Measurements from ENCODE around the gene SNRK.

SNRK gene

DNA sequence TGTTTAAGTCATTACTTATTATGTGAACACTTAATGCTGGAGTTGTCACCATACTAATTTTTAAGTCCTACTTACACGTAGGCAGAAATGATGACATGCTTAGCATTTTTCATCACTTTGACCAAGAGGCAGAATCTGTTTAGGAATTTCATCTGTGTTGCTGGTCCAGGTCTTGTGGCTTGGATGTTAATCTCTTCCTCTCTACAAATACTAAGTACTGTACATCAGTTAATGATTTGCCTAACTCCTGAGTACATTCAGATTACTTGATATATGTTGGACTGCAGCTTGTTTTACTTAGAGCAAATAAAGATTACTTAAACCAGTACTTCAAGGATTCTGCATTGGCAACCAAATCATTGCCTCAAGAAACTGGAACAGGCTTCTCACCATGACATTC, 8.6 kb downstream of the SNRK start:
- Histone ChIP-seq H2AFZ (ENCODE audit: low read length) (no peak overlapping the region), H3K4me2 (ENCODE audit: low read depth, low read length, poor library complexity, severe bottlenecking) (peak overlapping the region; percentile 90), H4K20me1 (ENCODE audit: insufficient read depth, low read length, poor library complexity, severe bottlenecking) (peaks cover 34% of the 10 kb centered on the region), H3K79me2 (ENCODE audit: insufficient read depth, low read length) (peaks cover 93% of the 10 kb centered on the region), H3K9ac (ENCODE audit: low read depth, low read length, poor library complexity, severe bottlenecking) (no peak overlapping the region), H3K4me3 (ENCODE audit: low read length, poor library complexity, severe bottlenecking) (no peak overlapping the region), H3K27me3 (ENCODE audit: insufficient read depth, low read length, poor library complexity, severe bottlenecking) (no peaks in the 10 kb centered on the region), H3K36me3 (ENCODE audit: insufficient read depth, low read length) (0 out of 2 replicates have a peak, but pooled peaks cover 3% of the 10 kb centered on the region), H3K9me3 (ENCODE audit: insufficient read depth, low read depth, low read length) (no peaks in the 10 kb centered on the region), H3K4me1 (ENCODE audit: insufficient read depth, low read length, poor library complexity, severe bottlenecking) (peaks cover 79% of the 10 kb centered on the region), H3K9me2 (replicated peaks; ENCODE audit: low read depth, low read length) (no peaks in the 10 kb centered on the region), H3F3A (ENCODE audit: low read depth) (peaks cover 5% of the 10 kb centered on the region; the same call in 1 of the 2 replicates)
- TF ChIP-seq EZH2phosphoT487 (IDR thresholded peaks at IDR 0.05; ENCODE audit: borderline replicate concordance): no peak
- TF ChIP-seq, protein P1, sequence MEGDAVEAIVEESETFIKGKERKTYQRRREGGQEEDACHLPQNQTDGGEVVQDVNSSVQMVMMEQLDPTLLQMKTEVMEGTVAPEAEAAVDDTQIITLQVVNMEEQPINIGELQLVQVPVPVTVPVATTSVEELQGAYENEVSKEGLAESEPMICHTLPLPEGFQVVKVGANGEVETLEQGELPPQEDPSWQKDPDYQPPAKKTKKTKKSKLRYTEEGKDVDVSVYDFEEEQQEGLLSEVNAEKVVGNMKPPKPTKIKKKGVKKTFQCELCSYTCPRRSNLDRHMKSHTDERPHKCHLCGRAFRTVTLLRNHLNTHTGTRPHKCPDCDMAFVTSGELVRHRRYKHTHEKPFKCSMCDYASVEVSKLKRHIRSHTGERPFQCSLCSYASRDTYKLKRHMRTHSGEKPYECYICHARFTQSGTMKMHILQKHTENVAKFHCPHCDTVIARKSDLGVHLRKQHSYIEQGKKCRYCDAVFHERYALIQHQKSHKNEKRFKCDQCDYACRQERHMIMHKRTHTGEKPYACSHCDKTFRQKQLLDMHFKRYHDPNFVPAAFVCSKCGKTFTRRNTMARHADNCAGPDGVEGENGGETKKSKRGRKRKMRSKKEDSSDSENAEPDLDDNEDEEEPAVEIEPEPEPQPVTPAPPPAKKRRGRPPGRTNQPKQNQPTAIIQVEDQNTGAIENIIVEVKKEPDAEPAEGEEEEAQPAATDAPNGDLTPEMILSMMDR (conservative IDR thresholded peaks at IDR 0.05; ENCODE audit: low read length): no peak

DNA sequence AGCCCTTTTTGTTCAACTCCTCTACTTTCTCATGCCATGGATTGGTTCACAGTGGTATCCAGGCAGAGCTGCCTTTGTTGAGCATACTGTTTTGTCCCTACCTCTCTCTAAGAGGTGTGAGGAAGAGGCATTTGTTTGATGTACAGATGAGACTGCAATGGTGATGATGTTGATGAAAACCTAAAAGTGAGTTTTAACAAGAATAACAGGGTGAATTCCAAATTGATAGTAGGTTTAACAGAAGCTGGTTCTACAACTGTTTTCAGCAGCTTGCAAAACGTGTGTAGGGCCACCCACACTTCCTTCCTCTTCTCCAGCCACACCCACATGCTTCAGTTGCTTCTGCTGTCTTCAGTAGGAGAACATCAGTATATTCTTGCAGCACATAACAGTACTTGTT, 10.2 kb downstream of the SNRK start:
- Histone ChIP-seq H4K20me1 (ENCODE audit: insufficient read depth, low read length, poor library complexity, severe bottlenecking) (peaks cover 22% of the 10 kb centered on the region), H3K9ac (ENCODE audit: low read depth, low read length, poor library complexity, severe bottlenecking) (peak overlapping the region; percentile 68), H3K27me3 (ENCODE audit: insufficient read depth, low read length, poor library complexity, severe bottlenecking) (no peaks in the 10 kb centered on the region), H3K4me2 (ENCODE audit: low read depth, low read length, poor library complexity, severe bottlenecking) (peak overlapping the region; percentile 90), H3F3A (ENCODE audit: low read depth) (peaks cover 5% of the 10 kb centered on the region; the same call in 1 of the 2 replicates), H3K9me3 (ENCODE audit: insufficient read depth, low read depth, low read length) (no peaks in the 10 kb centered on the region), H2AFZ (ENCODE audit: low read length) (no peak overlapping the region), H3K9me2 (replicated peaks; ENCODE audit: low read depth, low read length) (no peaks in the 10 kb centered on the region), H3K36me3 (ENCODE audit: insufficient read depth, low read length) (0 out of 2 replicates have a peak, but pooled peaks cover 3% of the 10 kb centered on the region), H3K79me2 (ENCODE audit: insufficient read depth, low read length) (peaks cover 91% of the 10 kb centered on the region), H3K4me3 (ENCODE audit: low read length, poor library complexity, severe bottlenecking) (peak overlapping the region; percentile 64), H3K4me1 (ENCODE audit: insufficient read depth, low read length, poor library complexity, severe bottlenecking) (peaks cover 63% of the 10 kb centered on the region)
- TF ChIP-seq EZH2phosphoT487 (IDR thresholded peaks at IDR 0.05; ENCODE audit: borderline replicate concordance): no peak
- TF ChIP-seq, protein P1 (conservative IDR thresholded peaks at IDR 0.05; ENCODE audit: low read length): no peak

DNA sequence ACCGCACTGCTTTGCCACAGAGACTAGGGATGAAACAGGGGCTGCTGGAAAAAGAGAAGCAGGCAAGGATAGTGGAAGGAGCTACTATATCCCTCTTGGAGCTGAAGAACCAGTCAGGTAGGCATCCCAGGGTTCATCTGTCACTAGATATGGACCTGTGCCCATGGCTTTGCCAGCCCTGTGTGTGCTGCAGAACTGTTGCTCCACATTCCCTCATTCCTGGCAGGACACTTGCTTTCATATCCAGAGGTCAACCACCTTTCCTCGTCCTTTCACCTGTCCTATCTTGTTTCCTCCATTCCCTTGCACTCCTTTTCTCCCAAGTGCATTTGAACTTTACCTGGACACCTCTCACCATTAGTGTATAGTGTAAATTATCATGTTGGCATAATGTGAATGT, 12.0 kb downstream of the SNRK start:
- Histone ChIP-seq H3K4me2 (ENCODE audit: low read depth, low read length, poor library complexity, severe bottlenecking) (peak overlapping the region; percentile 90), H3K4me1 (ENCODE audit: insufficient read depth, low read length, poor library complexity, severe bottlenecking) (peaks cover 55% of the 10 kb centered on the region), H3K27me3 (ENCODE audit: insufficient read depth, low read length, poor library complexity, severe bottlenecking) (no peaks in the 10 kb centered on the region), H3K4me3 (ENCODE audit: low read length, poor library complexity, severe bottlenecking) (no peak overlapping the region), H4K20me1 (ENCODE audit: insufficient read depth, low read length, poor library complexity, severe bottlenecking) (peaks cover 12% of the 10 kb centered on the region), H3K36me3 (ENCODE audit: insufficient read depth, low read length) (peaks cover 6% of the 10 kb centered on the region; the same call in 1 of the 2 replicates), H2AFZ (ENCODE audit: low read length) (no peak overlapping the region), H3F3A (ENCODE audit: low read depth) (peaks cover 5% of the 10 kb centered on the region; the same call in 1 of the 2 replicates), H3K9ac (ENCODE audit: low read depth, low read length, poor library complexity, severe bottlenecking) (no peak overlapping the region), H3K9me2 (replicated peaks; ENCODE audit: low read depth, low read length) (no peaks in the 10 kb centered on the region), H3K79me2 (ENCODE audit: insufficient read depth, low read length) (peaks cover 91% of the 10 kb centered on the region), H3K9me3 (ENCODE audit: insufficient read depth, low read depth, low read length) (no peaks in the 10 kb centered on the region)
- no peak for TF ChIP-seq EZH2phosphoT487 (IDR thresholded peaks at IDR 0.05; ENCODE audit: borderline replicate concordance)

DNA sequence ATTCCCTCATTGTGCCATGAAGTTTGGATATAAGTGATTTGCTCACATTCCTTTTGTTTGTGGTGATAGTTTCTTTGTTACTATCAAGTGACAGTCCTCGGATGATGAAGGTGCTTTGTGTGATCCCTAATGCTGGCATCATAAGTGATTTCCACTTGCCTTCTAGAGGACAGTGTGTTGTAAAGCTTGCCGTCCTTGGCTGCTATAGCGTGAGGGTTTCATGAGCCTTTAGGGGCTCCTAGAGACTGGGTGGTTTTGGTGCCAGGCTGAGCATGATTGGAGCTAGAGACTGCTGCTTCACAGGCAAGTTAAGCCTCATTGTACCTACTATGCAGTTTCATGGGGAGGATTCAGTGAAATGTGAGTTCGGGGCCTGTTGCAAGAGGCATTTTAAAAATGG, 12.4 kb downstream of the SNRK start:
- H3K4me3 ChIP-seq (ENCODE audit: low read length, poor library complexity, severe bottlenecking): no peak overlapping the region
- no peak overlapping the region for H2AFZ ChIP-seq (ENCODE audit: low read length)
- H3F3A ChIP-seq (ENCODE audit: low read depth): peaks cover 5% of the 10 kb centered on the region; the same call in 1 of the 2 replicates
- H3K79me2 ChIP-seq (ENCODE audit: insufficient read depth, low read length): peaks cover 86% of the 10 kb centered on the region
- no peak overlapping the region for H3K9ac ChIP-seq (ENCODE audit: low read depth, low read length, poor library complexity, severe bottlenecking)
- peaks cover 12% of the 10 kb centered on the region for H4K20me1 ChIP-seq (ENCODE audit: insufficient read depth, low read length, poor library complexity, severe bottlenecking)
- H3K9me2 ChIP-seq (replicated peaks; ENCODE audit: low read depth, low read length): no peaks in the 10 kb centered on the region
- H3K27me3 ChIP-seq (ENCODE audit: insufficient read depth, low read length, poor library complexity, severe bottlenecking): no peaks in the 10 kb centered on the region
- TF ChIP-seq, protein P1 (conservative IDR thresholded peaks at IDR 0.05; ENCODE audit: low read length): no peak
- peaks cover 53% of the 10 kb centered on the region for H3K4me1 ChIP-seq (ENCODE audit: insufficient read depth, low read length, poor library complexity, severe bottlenecking)
- H3K9me3 ChIP-seq (ENCODE audit: insufficient read depth, low read depth, low read length): no peaks in the 10 kb centered on the region
- no peak overlapping the region for H3K4me2 ChIP-seq (ENCODE audit: low read depth, low read length, poor library complexity, severe bottlenecking)
- peaks cover 11% of the 10 kb centered on the region; the same call in 1 of the 2 replicates for H3K36me3 ChIP-seq (ENCODE audit: insufficient read depth, low read length)
